Left renal cortex interstitium (tissue), 4 donors: ENCODE results near the gene MSRB1. TPM values are rescaled to one million over a fixed set of nuclear protein-coding genes. Genes with fewer than 3 reads are reported as not detected.

Experiments used
- DNase-seq, 4 donors: peaks; one replicate each; pipeline ENCODE4 v3.0.0-alpha.2; 2013; ENCODE audit warnings: low read depth in 4 of 4, low spot score in 2 of 4, missing footprints in 1 of 4
- polyA plus RNA-seq, 4 donors: library from polyadenylated mRNA; unstranded; fragments of 120-200 nt; gene quantifications; one replicate each; pipeline ENCODE4 v1.2.1, GENCODE V29; 2013; ENCODE audit not compliant: insufficient read length in 4 of 4

MSRB1 gene
- 10 to 100 TPM; 63.9 to 79.8 (median 72.1) TPM for polyA plus RNA-seq

GRCh38 chr16:1942810-1943726 lies at the start of gene MSRB1:
MSRB1 (minus strand) TSS chr16:1943199; CDS start chr16:1943156, 43 bp downstream.
- peak; percentile 88 to 99 (median 96) for DNase-seq

GRCh38 chr16:1991948-1992703 lies 49.1 kb upstream of the MSRB1 start:
- peak in 3 of 4 donors; percentile 65 to 77 (median 70) for DNase-seq

GRCh38 chr16:1991588-1991947 lies 48.6 kb upstream of the MSRB1 start:
- no peak for DNase-seq

GRCh38 chr16:1991135-1991551 lies 48.1 kb upstream of the MSRB1 start:
- no peak for DNase-seq

- no peak for DNase-seq
Measured at GRCh38 chr16:1990351-1991134, 47.5 kb upstream of the MSRB1 start.

GRCh38 chr16:1990101-1990350 lies 47.0 kb upstream of the MSRB1 start:
- DNase-seq, result no peak

GRCh38 chr16:1989209-1990100 lies 46.5 kb upstream of the MSRB1 start, which contains the start of gene SYNGR3:
SYNGR3 (plus strand) TSS chr16:1989970; CDS start chr16:1990103, 133 bp downstream.
- DNase-seq, result no peak

GRCh38 chr16:1987198-1987597 lies 44.2 kb upstream of the MSRB1 start:
- no peak for DNase-seq

GRCh38 chr16:1985466-1986150 lies 42.6 kb upstream of the MSRB1 start:
- DNase-seq, result no peak

- no peak for DNase-seq
Measured at GRCh38 chr16:1984347-1985225, 41.6 kb upstream of the MSRB1 start.

- peak in 3 of 4 donors; percentile 78 to 86 (median 79) for DNase-seq
Measured at GRCh38 chr16:1983544-1984346, 40.7 kb upstream of the MSRB1 start, which contains the start of gene GFER. GFER (plus strand) TSS chr16:1984193; CDS start chr16:1984219, 26 bp downstream.

- DNase-seq, result no peak
Measured at GRCh38 chr16:1982991-1983543, 40.1 kb upstream of the MSRB1 start.

- DNase-seq, result no peak
Measured at GRCh38 chr16:1982013-1982433, 39.0 kb upstream of the MSRB1 start.

- no peak for DNase-seq
Measured at GRCh38 chr16:1981398-1981836, 38.4 kb upstream of the MSRB1 start, which contains the start of gene NOXO1. NOXO1 (minus strand) TSS chr16:1981469; CDS start chr16:1981179, 290 bp downstream.

GRCh38 chr16:1980770-1981087 lies 37.7 kb upstream of the MSRB1 start:
- DNase-seq, result no peak

GRCh38 chr16:1980030-1980769 lies 37.2 kb upstream of the MSRB1 start:
- DNase-seq, result no peak
